Measurements from ENCODE around the gene HSPA6.
A peak's percentile ranks its signal among the peaks of the same experiment; 100 is the strongest.

Gene HSPA6

DNA sequence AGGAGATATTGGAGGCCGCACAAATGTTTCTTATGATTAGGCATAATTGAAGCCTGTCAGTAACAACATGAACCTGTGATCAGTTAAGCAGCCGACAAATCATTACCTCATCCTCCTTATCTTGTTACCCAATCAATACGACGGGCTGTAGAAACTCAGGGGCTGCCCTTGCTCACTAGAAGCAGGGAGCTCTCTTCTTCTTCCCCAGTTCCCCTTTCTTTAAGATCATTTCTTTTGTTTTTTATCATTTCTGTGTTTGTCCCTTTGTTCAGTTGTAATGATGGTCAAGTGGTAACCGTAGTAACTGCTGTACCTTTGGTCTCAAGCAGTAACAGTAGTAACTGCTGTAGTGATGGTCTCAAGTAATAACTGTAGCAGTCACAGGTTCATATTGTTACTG lies 32.9 kb upstream of the HSPA6 start:
- Histone ChIP-seq H4K20me1 (no peaks in the 10 kb centered on the region), H3K4me3 (no peak overlapping the region), H3K27ac (no peak overlapping the region), H3K9me3 (no peaks in the 10 kb centered on the region), H3K36me3 (no peaks in the 10 kb centered on the region), H3K4me1 (no peaks in the 10 kb centered on the region), H3K4me2 (no peak overlapping the region), H3K27me3 (no peaks in the 10 kb centered on the region), H3K9ac (no peak overlapping the region)
- TF ChIP-seq Cebpa-rat (IDR thresholded peaks at IDR 0.05) = no peak

DNA sequence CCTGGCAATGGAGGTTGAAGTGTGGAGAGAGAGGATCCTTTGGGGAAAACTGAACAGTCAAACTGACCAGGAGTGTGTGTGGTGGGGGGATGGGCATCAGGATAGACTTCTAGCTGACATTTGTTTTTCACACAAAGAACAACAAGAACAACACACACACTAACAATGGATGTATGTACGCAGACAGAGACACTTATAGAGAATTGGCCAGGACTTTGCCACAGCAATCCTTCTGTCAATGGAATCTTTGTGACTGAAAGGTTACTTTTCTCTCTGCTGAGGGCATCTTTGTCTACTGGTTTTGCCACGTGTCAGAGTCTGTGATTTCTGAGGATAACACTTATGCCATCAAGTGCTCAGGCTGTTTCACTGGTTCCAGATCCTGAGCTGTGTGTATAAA lies 31.5 kb upstream of the HSPA6 start:
- no peak for TF ChIP-seq Cebpa-rat (IDR thresholded peaks at IDR 0.05)
- no peak overlapping the region for H3K9ac ChIP-seq
- no peak overlapping the region for H3K4me2 ChIP-seq
- no peaks in the 10 kb centered on the region for H3K36me3 ChIP-seq
- H3K4me3 ChIP-seq = no peak overlapping the region
- H4K20me1 ChIP-seq = no peaks in the 10 kb centered on the region
- H3K27me3 ChIP-seq = no peaks in the 10 kb centered on the region
- no peak overlapping the region for H3K27ac ChIP-seq
- H3K4me1 ChIP-seq = no peaks in the 10 kb centered on the region
- no peaks in the 10 kb centered on the region for H3K9me3 ChIP-seq

DNA sequence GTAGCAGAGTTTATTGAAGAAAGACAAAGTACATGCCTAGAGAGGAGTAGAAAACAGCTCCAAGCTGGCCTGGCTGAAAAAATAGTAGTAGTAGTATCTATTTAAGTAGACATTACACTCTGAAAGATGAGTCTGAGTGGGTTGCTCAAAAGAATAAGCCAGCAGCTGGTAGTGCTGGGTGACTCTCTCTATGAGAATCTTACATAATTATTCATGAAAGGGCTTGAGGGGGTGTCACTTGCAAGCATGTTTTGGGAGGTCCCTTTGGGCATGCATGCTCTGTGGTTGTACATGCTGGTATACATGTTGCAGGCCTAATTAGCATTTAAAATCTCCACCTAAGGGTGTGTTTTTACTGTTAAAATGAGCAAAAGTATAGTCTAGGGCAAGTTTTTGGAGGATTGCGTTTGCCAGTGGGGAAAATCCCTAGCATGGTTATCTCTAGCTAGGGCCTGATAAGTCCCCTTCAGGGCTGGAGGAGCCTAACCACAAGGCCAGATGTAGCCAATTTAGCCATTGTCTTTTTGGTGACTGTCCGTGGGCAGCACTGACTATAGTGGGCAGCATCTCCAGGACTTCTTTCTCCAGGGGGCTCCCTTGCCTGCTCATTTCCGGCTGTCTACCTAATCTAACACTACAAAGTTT lies 30.1 kb upstream of the HSPA6 start:
- no peaks in the 10 kb centered on the region for H3K9me3 ChIP-seq
- H3K27ac ChIP-seq = no peak overlapping the region
- H3K9ac ChIP-seq = no peak overlapping the region
- H3K36me3 ChIP-seq = no peaks in the 10 kb centered on the region
- no peaks in the 10 kb centered on the region for H3K27me3 ChIP-seq
- H3K4me2 ChIP-seq = no peak overlapping the region
- H4K20me1 ChIP-seq = no peaks in the 10 kb centered on the region
- H3K4me1 ChIP-seq = peaks cover 3% of the 10 kb centered on the region
- no peak overlapping the region for H3K4me3 ChIP-seq
- no peak for TF ChIP-seq Cebpa-rat (IDR thresholded peaks at IDR 0.05)

DNA sequence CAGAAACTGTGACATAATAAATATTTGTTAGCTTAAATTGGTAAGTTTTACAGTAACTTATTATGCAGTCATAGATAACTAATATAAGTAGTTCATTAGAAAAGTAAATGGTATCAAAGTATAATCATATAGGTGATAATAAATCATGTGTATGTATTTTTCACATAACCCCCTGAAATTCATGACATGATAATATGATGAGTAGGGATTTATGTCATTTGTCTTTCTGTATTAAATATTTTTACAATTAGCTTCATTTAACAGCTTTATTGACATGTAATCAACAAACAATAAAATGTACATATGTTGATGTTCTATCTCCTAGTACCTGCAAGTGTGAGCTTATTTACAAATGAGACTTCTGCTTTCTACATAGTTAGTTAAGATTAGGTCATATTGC lies 28.9 kb upstream of the HSPA6 start:
- TF ChIP-seq Cebpa-rat (IDR thresholded peaks at IDR 0.05) = no peak
- H3K4me2 ChIP-seq = no peak overlapping the region

DNA sequence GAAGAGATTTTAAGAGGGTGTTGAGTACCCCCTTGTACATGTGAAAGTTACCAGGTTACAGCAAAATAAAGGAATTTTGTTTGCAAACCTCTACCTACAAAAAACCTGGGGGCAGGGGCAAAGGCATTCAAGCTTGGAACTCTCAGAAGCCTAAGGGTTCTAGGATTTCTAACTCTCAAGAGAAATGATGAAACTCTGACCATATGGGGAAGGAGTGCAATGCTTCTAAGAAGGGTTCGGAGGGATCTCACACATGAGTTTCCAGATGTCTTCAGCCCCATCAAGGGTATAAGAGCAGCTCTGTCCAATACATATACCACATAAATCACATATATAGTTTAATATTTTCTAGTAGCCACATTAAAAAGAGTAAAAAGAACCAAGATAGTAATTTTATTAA lies 26.4 kb upstream of the HSPA6 start:
- TF ChIP-seq Cebpa-rat (IDR thresholded peaks at IDR 0.05) = no peak
- no peaks in the 10 kb centered on the region for H3K27me3 ChIP-seq
- H3K4me3 ChIP-seq = no peak overlapping the region
- no peak overlapping the region for H3K4me2 ChIP-seq
- no peak overlapping the region for H3K9ac ChIP-seq
- no peak overlapping the region for H3K27ac ChIP-seq
- H3K9me3 ChIP-seq = no peaks in the 10 kb centered on the region
- peaks cover 16% of the 10 kb centered on the region for H3K4me1 ChIP-seq
- H3K36me3 ChIP-seq = no peaks in the 10 kb centered on the region
- H4K20me1 ChIP-seq = no peaks in the 10 kb centered on the region

More for the DNA sequence above, 28.9 kb upstream of the HSPA6 start:
- no peaks in the 10 kb centered on the region for H3K36me3 ChIP-seq
- H3K9ac ChIP-seq = no peak overlapping the region
- H3K4me1 ChIP-seq = peaks cover 16% of the 10 kb centered on the region
- no peaks in the 10 kb centered on the region for H3K27me3 ChIP-seq
- no peaks in the 10 kb centered on the region for H4K20me1 ChIP-seq
- H3K9me3 ChIP-seq = no peaks in the 10 kb centered on the region
- H3K4me3 ChIP-seq = no peak overlapping the region
- H3K27ac ChIP-seq = no peak overlapping the region

DNA sequence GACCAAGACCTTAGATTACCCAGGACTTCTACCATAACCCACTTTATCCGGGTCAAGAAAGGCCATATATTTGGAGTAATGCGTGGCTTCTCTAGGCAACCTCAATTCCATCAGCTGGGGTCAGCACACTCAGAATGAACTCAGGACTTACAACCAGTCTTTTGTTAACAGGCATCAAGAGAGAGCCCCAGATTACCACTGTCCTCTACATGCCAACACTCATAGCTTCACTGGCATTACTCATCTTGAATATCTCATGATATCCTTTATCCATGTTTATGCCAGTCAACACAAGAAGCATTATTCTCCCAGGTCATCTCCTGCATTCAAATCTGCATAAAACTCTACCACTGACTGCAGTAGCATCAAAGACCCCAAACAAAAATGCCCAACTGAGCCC lies 25.7 kb upstream of the HSPA6 start:
- no peaks in the 10 kb centered on the region for H3K27me3 ChIP-seq
- H3K4me3 ChIP-seq = no peak overlapping the region
- H3K36me3 ChIP-seq = no peaks in the 10 kb centered on the region
- TF ChIP-seq Cebpa-rat (IDR thresholded peaks at IDR 0.05) = no peak
- H3K9ac ChIP-seq = no peak overlapping the region
- H4K20me1 ChIP-seq = no peaks in the 10 kb centered on the region
- peaks cover 16% of the 10 kb centered on the region for H3K4me1 ChIP-seq
- no peak overlapping the region for H3K4me2 ChIP-seq
- no peak overlapping the region for H3K27ac ChIP-seq
- H3K9me3 ChIP-seq = no peaks in the 10 kb centered on the region

DNA sequence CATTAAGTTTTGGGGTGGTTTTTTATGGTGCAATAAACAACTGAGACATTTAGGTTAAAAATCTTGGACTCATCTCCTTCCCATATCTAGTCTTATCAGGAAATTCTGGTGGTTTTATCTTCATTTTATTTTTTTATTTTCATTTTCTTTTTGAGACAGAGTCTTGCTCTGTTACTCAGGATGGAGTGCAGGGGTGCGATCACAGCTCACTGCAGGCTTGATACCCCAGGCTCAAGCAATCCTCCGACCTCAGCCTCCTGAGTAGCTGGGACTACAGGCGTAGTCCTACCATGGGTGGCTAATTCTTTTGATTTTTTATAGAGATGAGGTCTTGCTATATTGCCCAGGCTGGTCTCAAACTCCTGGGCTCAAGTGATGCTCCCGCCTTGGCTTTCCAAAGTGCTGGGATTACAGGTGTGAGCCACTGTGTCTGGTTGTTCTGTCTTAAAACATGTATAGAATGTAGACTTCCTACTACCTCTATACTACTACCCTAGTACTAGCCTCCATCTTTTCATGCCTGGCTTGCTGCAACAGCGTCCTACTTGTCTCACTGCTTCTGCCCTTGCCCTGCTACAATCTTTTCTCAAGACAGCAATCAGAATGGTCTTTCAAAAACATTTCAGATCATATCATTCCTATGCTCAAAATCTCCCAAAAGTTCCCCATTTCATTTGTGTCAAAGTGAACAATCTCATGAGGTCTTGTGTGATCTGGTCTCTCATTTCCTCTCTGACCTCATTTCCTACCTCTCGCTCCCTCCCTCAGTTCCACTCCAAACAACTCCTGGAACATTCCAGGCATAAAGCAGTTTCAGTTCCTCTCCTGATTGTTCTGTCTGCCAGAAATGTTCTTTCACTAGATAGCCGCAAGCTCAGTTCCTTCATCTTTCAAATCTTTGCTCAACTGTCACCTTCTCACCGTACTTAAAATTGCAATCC lies 25.0 kb upstream of the HSPA6 start:
- H4K20me1 ChIP-seq = no peaks in the 10 kb centered on the region
- H3K36me3 ChIP-seq = no peaks in the 10 kb centered on the region
- H3K27me3 ChIP-seq = no peaks in the 10 kb centered on the region
- H3K4me1 ChIP-seq = peaks cover 16% of the 10 kb centered on the region
- H3K9ac ChIP-seq = no peak overlapping the region
- peak overlapping the region; percentile 54 for H3K4me2 ChIP-seq
- no peak for TF ChIP-seq Cebpa-rat (IDR thresholded peaks at IDR 0.05)
- no peaks in the 10 kb centered on the region for H3K9me3 ChIP-seq
- no peak overlapping the region for H3K27ac ChIP-seq
- no peak overlapping the region for H3K4me3 ChIP-seq

DNA sequence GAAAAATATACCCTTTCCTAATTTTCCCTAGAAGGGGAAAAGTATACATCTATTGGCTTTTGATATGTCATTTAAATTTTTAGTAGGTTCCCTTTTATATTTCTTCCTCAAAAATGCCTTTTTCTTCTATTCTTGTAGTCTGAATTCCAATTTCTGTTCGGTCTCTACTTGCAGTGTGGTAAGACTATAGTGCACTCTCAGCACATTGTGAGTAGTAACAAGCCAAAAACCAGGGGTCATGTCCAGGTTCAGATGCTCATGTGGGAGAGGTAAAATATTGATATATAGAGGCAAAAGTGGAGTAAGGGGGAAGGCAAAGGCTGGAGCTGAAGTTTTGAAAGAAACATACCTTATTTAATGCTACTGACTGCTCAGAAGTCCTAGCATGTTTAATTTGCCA lies 23.1 kb upstream of the HSPA6 start:
- Histone ChIP-seq H4K20me1 (no peaks in the 10 kb centered on the region), H3K27ac (no peak overlapping the region), H3K9ac (no peak overlapping the region), H3K9me3 (no peaks in the 10 kb centered on the region), H3K4me3 (no peak overlapping the region), H3K4me1 (peaks cover 30% of the 10 kb centered on the region), H3K27me3 (no peaks in the 10 kb centered on the region), H3K36me3 (no peaks in the 10 kb centered on the region), H3K4me2 (no peak overlapping the region)
- TF ChIP-seq Cebpa-rat (IDR thresholded peaks at IDR 0.05) = no peak

DNA sequence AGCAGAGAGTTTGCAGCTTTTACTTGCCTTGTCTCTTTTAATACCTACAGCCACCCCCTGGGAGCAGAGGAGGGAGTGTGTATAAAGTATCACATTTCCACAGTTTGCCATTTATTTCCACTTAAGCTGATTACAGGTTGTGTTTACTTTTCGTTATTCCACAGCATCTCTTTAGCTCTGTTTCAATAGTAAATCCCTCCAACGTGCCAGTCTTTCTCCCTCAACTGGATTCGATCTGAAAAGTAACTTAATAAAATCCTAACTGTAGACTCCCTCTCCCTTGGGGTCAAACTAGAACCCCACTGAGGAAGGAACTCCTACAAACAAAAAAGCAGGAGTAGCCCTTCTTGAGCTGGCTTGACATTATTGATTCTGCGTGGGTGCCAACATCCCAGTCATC lies 22.2 kb upstream of the HSPA6 start:
- Histone ChIP-seq H3K4me2 (no peak overlapping the region), H3K4me3 (no peak overlapping the region), H3K27ac (no peak overlapping the region), H3K9ac (no peak overlapping the region), H3K4me1 (peaks cover 39% of the 10 kb centered on the region), H4K20me1 (no peaks in the 10 kb centered on the region), H3K9me3 (no peaks in the 10 kb centered on the region), H3K27me3 (no peaks in the 10 kb centered on the region), H3K36me3 (no peaks in the 10 kb centered on the region)
- no peak for TF ChIP-seq Cebpa-rat (IDR thresholded peaks at IDR 0.05)

DNA sequence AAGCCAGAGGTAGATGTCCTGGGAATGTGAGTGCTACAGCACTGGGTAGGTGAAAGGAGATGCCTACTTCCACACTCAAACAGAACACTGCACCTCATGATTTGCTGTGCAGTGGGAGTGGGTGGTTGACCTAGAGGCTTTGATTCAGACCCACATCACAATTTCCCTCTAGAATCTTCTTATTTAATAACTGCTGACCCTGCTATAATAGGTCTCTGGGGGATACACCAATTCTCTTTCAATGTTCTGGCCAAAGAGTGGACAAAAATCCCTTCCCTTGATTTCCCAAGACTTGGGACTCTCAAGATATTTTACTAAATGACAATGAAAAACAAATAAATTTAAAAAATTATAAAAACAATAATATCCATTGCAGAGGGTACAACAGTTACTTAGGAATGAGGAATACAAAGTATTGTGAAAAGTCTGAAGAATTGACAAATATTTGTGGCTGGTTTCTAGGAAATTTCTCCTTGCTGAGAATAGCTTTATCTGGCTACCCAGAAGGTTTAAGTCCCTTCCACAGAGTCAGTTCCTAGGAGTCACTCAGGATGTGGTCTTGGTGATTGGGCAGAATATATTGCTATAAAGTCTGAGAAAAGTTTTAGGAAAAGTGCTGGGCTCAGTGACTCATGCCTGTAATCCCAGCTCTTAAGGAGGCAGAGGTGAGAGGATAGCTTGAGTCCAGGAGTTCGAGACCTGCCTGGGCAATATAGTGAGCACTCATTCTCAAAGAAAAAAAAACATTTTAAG lies 21.5 kb upstream of the HSPA6 start:
- Histone ChIP-seq H3K27ac (no peak overlapping the region), H3K4me2 (no peak overlapping the region), H3K27me3 (no peaks in the 10 kb centered on the region)

More for the DNA sequence above, 21.5 kb upstream of the HSPA6 start:
- H3K4me1 ChIP-seq = peaks cover 39% of the 10 kb centered on the region
- TF ChIP-seq Cebpa-rat (IDR thresholded peaks at IDR 0.05) = no peak
- H3K4me3 ChIP-seq = no peak overlapping the region
- H3K36me3 ChIP-seq = no peaks in the 10 kb centered on the region
- no peaks in the 10 kb centered on the region for H4K20me1 ChIP-seq
- H3K9ac ChIP-seq = no peak overlapping the region
- H3K9me3 ChIP-seq = no peaks in the 10 kb centered on the region

All from BLaER1 (cell line).